ENCODE data around the gene TSPAN16.
"Not testable (repeated sequence)": the region's sequence is repeated elsewhere in the genome, so short reads cannot be mapped to it uniquely, and the experiment has no call there.

DNA sequence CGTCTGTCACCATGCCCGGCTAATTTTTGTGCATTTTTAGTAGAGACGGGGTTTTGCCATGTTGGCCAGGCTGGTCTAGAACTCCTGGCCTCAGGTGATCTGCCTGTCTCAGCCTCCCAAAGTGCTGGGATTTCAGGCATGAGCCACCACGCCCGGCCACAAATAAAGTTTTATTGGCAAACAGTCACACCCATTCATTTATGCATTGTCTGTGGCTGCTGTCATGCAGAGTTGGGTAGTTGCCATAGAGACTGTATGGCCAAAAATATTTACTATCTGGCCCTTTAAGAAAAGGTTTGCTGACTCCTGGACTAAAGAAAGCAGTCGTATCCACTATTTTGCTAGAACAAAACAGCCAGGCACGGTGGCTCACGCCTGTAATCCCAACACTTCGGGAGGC, 37.9 kb downstream of the TSPAN16 start:
- TF ChIP-seq, protein P1, sequence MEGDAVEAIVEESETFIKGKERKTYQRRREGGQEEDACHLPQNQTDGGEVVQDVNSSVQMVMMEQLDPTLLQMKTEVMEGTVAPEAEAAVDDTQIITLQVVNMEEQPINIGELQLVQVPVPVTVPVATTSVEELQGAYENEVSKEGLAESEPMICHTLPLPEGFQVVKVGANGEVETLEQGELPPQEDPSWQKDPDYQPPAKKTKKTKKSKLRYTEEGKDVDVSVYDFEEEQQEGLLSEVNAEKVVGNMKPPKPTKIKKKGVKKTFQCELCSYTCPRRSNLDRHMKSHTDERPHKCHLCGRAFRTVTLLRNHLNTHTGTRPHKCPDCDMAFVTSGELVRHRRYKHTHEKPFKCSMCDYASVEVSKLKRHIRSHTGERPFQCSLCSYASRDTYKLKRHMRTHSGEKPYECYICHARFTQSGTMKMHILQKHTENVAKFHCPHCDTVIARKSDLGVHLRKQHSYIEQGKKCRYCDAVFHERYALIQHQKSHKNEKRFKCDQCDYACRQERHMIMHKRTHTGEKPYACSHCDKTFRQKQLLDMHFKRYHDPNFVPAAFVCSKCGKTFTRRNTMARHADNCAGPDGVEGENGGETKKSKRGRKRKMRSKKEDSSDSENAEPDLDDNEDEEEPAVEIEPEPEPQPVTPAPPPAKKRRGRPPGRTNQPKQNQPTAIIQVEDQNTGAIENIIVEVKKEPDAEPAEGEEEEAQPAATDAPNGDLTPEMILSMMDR (IDR thresholded peaks at IDR 0.05), result not testable (repeated sequence)
- TF ChIP-seq POLR2A (IDR thresholded peaks at IDR 0.05), result not testable (repeated sequence)

All from heart left ventricle (tissue), 13 donors.